Neural cell (in vitro differentiated cells): ENCODE data around the gene SLC4A1. TPM values are rescaled to one million over a fixed set of nuclear protein-coding genes. Genes with fewer than 3 reads are reported as not detected.

ENCODE experiments used
- H2AFZ ChIP-seq: fragments of 200-600, 300-800 bp; sonication (generic), shearing (Covaris generic); 2 replicates; pipeline ENCODE4 v1.6.0; 2014; ENCODE audit warnings: low read depth, mild to moderate bottlenecking, antibody characterized with exemption, low read length, moderate library complexity
- H3F3A ChIP-seq: fragments of 200-600 bp; shearing (Covaris generic); 2 replicates; pipeline ENCODE4 v1.6.1; 2016; ENCODE audit warnings: mild to moderate bottlenecking, moderate library complexity, mixed read lengths, antibody characterized with exemption, low read length; ENCODE audit not compliant: insufficient read depth, poor library complexity, severe bottlenecking
- H3K27ac ChIP-seq: fragments of 200-600, 300-800 bp; sonication (generic), shearing (Covaris generic); 2 replicates; pipeline ENCODE4 v1.5.1; 2014; ENCODE audit warnings: mild to moderate bottlenecking, low read length, moderate library complexity
- H3K27me3 ChIP-seq: fragments of 300-800, 200-600 bp; sonication (generic), shearing (Covaris generic); 2 replicates; pipeline ENCODE4 v1.6.0; 2014; ENCODE audit warnings: mild to moderate bottlenecking, low read depth, low read length, moderate library complexity; ENCODE audit not compliant: insufficient read depth
- H3K36me3 ChIP-seq: fragments of 300-800, 200-600 bp; sonication (generic), shearing (Covaris generic); 2 replicates; pipeline ENCODE4 v1.5.1; 2014; ENCODE audit warnings: mild to moderate bottlenecking, antibody characterized with exemption, low read length, moderate library complexity; ENCODE audit not compliant: insufficient read depth
- H3K4me2 ChIP-seq: fragments of 300-800, 200-600 bp; sonication (generic), shearing (Covaris generic); 2 replicates; pipeline ENCODE4 v1.6.0; 2014; ENCODE audit warnings: mild to moderate bottlenecking, low read length
- H3K4me3 ChIP-seq: fragments of 300-800, 200-600 bp; sonication (generic), shearing (Covaris generic); 2 replicates; pipeline ENCODE4 v1.5.1; 2014; ENCODE audit warnings: mild to moderate bottlenecking, low read length, moderate library complexity
- H3K79me2 ChIP-seq: fragments of 200-600 bp; shearing (Covaris generic); replicated peaks from 2 replicates; pipeline ENCODE4 v1.6.0; 2014; ENCODE audit warnings: mild to moderate bottlenecking, low read length, moderate library complexity; ENCODE audit not compliant: insufficient read depth
- H3K9ac ChIP-seq: fragments of 300-800, 200-600 bp; sonication (generic), shearing (Covaris generic); 2 replicates; pipeline ENCODE4 v1.6.1; 2016; ENCODE audit warnings: mild to moderate bottlenecking, low read length, mixed read lengths
- H3K9me2 ChIP-seq: fragments of 200-600 bp; shearing (Covaris generic); 2 replicates; pipeline ENCODE4 v1.6.1; 2016; ENCODE audit warnings: mild to moderate bottlenecking, low read length, mixed read lengths; ENCODE audit not compliant: insufficient read depth
- H3K9me3 ChIP-seq: fragments of 200-600, 300-800 bp; sonication (generic), shearing (Covaris generic); 2 replicates; pipeline ENCODE4 v1.6.1; 2016; ENCODE audit warnings: mild to moderate bottlenecking, mixed run types, low read length, moderate library complexity, mixed read lengths
- H4K20me1 ChIP-seq: fragments of 200-600 bp; shearing (Covaris generic); 2 replicates; pipeline ENCODE4 v1.6.1; 2016; ENCODE audit warnings: mild to moderate bottlenecking, mixed run types; ENCODE audit not compliant: insufficient read depth
- EP300 ChIP-seq: fragments of 450-650 bp; conservative IDR thresholded peaks from 2 replicates; pipeline ENCODE4 v1.6.1; 2014; ENCODE audit warnings: antibody characterized with exemption, mild to moderate bottlenecking, moderate library complexity; ENCODE audit not compliant: poor library complexity, severe bottlenecking
- EZH2 ChIP-seq: fragments of 200-600, 300-800 bp; shearing (Covaris generic), sonication (generic); IDR thresholded peaks from 2 replicates; pipeline ENCODE4 v1.6.1; 2014; ENCODE audit warnings: antibody characterized with exemption, low read length, borderline replicate concordance, mild to moderate bottlenecking; ENCODE audit not compliant: insufficient read depth, poor library complexity, severe bottlenecking
- MXI1 ChIP-seq: fragments of 450-650 bp; conservative IDR thresholded peaks from 2 replicates; pipeline ENCODE4 v1.6.1; 2014; ENCODE audit warnings: antibody characterized with exemption, mild to moderate bottlenecking; ENCODE audit not compliant: poor library complexity, severe bottlenecking
- POLR2AphosphoS5 ChIP-seq: IDR thresholded peaks from 2 replicates; pipeline ENCODE4 v1.6.1; 2012
- RAD21 ChIP-seq: fragments of 450-650 bp; conservative IDR thresholded peaks from 2 replicates; pipeline ENCODE4 v1.6.1; 2014; ENCODE audit warnings: antibody characterized with exemption, mild to moderate bottlenecking, moderate library complexity
- SMC3 ChIP-seq: fragments of 450-650 bp; conservative IDR thresholded peaks from 2 replicates; pipeline ENCODE4 v1.6.1; 2014; ENCODE audit warnings: antibody characterized with exemption, mild to moderate bottlenecking, moderate library complexity; ENCODE audit not compliant: poor library complexity
- TAF1 ChIP-seq: IDR thresholded peaks from 2 replicates; pipeline ENCODE4 v1.6.1; 2012; ENCODE audit warnings: low read depth
- polyA plus RNA-seq: library from polyadenylated mRNA; depleted of rRNA; stranded (reverse); fragments of >200 nt; gene quantifications from 2 replicates; pipeline ENCODE4 v1.2.3, GENCODE V29; 2014
- TF ChIP-seq, protein P1 (sequence below): fragments of 450-650 bp; IDR thresholded peaks from 2 replicates; pipeline ENCODE4 v1.5.1; 2014; ENCODE audit warnings: antibody characterized with exemption, mild to moderate bottlenecking, moderate library complexity; ENCODE audit not compliant: poor library complexity, severe bottlenecking
- TF ChIP-seq, protein P2 (sequence below): IDR thresholded peaks from 2 replicates; pipeline ENCODE4 v1.6.1; 2012; ENCODE audit warnings: borderline replicate concordance

Gene SLC4A1
- polyA plus RNA-seq, 1 donor from 2014 or later = 0.05 TPM

DNA sequence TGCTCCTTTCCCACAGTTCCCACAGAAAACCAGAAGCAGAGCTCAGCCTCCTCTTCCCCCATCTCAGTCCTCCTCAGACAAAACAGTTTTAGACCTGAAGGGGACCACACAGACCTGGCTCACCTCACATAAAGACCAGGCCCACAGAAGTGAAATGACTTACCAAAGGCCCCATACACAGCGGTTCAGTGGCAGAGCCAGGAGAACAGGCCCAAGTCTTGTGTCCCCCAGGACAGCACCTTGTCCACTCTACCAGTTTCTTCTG lies 53.8 kb downstream of the SLC4A1 start:
- H3K27ac ChIP-seq = no peak overlapping the region
- H3K9ac ChIP-seq = no peak overlapping the region
- H3K79me2 ChIP-seq = peaks cover 25% of the 10 kb centered on the region
- H3K4me3 ChIP-seq = no peak overlapping the region
- peaks cover 19% of the 10 kb centered on the region for H3K36me3 ChIP-seq
- H3K27me3 ChIP-seq = no peaks in the 10 kb centered on the region
- H4K20me1 ChIP-seq = peaks cover 24% of the 10 kb centered on the region
- H3K4me2 ChIP-seq = no peak overlapping the region
- no peaks in the 10 kb centered on the region for H3K9me2 ChIP-seq
- no peaks in the 10 kb centered on the region for H3F3A ChIP-seq
- TF ChIP-seq, protein P1, sequence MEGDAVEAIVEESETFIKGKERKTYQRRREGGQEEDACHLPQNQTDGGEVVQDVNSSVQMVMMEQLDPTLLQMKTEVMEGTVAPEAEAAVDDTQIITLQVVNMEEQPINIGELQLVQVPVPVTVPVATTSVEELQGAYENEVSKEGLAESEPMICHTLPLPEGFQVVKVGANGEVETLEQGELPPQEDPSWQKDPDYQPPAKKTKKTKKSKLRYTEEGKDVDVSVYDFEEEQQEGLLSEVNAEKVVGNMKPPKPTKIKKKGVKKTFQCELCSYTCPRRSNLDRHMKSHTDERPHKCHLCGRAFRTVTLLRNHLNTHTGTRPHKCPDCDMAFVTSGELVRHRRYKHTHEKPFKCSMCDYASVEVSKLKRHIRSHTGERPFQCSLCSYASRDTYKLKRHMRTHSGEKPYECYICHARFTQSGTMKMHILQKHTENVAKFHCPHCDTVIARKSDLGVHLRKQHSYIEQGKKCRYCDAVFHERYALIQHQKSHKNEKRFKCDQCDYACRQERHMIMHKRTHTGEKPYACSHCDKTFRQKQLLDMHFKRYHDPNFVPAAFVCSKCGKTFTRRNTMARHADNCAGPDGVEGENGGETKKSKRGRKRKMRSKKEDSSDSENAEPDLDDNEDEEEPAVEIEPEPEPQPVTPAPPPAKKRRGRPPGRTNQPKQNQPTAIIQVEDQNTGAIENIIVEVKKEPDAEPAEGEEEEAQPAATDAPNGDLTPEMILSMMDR = no peak
- no peak for TF ChIP-seq RAD21
- TF ChIP-seq, protein P2, sequence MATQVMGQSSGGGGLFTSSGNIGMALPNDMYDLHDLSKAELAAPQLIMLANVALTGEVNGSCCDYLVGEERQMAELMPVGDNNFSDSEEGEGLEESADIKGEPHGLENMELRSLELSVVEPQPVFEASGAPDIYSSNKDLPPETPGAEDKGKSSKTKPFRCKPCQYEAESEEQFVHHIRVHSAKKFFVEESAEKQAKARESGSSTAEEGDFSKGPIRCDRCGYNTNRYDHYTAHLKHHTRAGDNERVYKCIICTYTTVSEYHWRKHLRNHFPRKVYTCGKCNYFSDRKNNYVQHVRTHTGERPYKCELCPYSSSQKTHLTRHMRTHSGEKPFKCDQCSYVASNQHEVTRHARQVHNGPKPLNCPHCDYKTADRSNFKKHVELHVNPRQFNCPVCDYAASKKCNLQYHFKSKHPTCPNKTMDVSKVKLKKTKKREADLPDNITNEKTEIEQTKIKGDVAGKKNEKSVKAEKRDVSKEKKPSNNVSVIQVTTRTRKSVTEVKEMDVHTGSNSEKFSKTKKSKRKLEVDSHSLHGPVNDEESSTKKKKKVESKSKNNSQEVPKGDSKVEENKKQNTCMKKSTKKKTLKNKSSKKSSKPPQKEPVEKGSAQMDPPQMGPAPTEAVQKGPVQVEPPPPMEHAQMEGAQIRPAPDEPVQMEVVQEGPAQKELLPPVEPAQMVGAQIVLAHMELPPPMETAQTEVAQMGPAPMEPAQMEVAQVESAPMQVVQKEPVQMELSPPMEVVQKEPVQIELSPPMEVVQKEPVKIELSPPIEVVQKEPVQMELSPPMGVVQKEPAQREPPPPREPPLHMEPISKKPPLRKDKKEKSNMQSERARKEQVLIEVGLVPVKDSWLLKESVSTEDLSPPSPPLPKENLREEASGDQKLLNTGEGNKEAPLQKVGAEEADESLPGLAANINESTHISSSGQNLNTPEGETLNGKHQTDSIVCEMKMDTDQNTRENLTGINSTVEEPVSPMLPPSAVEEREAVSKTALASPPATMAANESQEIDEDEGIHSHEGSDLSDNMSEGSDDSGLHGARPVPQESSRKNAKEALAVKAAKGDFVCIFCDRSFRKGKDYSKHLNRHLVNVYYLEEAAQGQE = no peak
- no peak for TF ChIP-seq POLR2AphosphoS5
- no peak for TF ChIP-seq TAF1
- TF ChIP-seq MXI1 = no peak
- no peak for TF ChIP-seq SMC3
- no peak for TF ChIP-seq EZH2
- no peak for TF ChIP-seq EP300
- no peaks in the 10 kb centered on the region for H3K9me3 ChIP-seq
- H2AFZ ChIP-seq = no peak overlapping the region

DNA sequence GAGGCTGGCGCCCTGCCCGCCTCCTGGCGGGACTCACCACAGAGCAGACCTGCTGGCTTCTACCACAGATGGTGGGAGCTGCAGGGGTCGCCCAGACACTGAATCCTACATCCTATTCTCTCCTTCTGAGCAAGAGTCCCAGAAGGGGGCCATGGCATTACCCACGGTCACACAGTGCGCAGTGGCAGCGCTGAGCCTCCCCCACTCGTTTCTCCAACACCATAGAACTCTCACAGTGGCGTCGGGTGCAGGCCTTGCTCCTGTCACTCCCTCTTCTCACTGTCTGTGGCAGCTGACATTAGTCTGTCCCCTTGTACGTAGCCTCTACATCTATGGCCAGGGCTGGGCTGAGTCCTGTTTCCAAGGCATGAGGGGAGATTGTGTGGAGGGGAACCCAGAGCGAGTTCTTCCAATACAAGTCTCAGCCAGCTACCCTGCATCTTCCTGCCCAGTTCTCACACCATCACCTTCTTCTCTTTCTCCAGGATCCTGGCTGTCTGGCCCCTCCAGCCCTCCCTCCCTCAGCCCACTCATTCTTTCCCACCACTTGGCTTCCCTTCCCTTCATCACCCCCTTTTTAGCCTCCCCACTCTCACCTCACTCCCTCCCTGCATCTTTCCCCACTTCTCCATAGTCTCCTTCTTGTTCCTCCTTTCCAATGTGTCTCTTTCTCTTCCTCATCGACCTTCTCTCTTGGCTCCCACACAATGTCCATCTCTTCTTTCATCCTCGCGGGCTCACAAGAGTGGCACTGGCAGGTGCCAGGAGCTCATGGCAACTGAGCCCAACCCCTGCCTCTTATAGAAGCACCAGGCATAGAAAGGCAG lies 54.3 kb downstream of the SLC4A1 start:
- peaks cover 19% of the 10 kb centered on the region for H3K36me3 ChIP-seq
- H2AFZ ChIP-seq = no peak overlapping the region
- peaks cover 25% of the 10 kb centered on the region for H3K79me2 ChIP-seq
- H3K4me2 ChIP-seq = no peak overlapping the region
- H3K4me3 ChIP-seq = no peak overlapping the region
- no peak for TF ChIP-seq EZH2
- no peaks in the 10 kb centered on the region for H3K9me3 ChIP-seq
- H4K20me1 ChIP-seq = peaks cover 24% of the 10 kb centered on the region
- no peak overlapping the region for H3K27ac ChIP-seq
- H3K9ac ChIP-seq = no peak overlapping the region
- H3K27me3 ChIP-seq = no peaks in the 10 kb centered on the region
- H3F3A ChIP-seq = no peaks in the 10 kb centered on the region
- H3K9me2 ChIP-seq = no peaks in the 10 kb centered on the region
